NCI-H1092 (cell line): ENCODE measurements around the gene URAD.
A peak's percentile ranks its signal among the peaks of the same experiment; 100 is the strongest.

Experiments used
- DNase-seq: peaks from one replicate; lab custom pipeline; 2025; lab: John Stamatoyannopoulos, UW

Gene URAD

GRCh38 chr13:27956576-27957300 is 31.8 kb downstream of the URAD start:
- no peak for DNase-seq

GRCh38 chr13:27955014-27955591 is 33.4 kb downstream of the URAD start:
- no peak for DNase-seq

- DNase-seq: no peak
These were observed 34.1 kb downstream of the URAD start for GRCh38 chr13:27954406-27954851.

GRCh38 chr13:27953676-27954405 is 34.7 kb downstream of the URAD start:
- DNase-seq: peak; percentile 76

- no peak for DNase-seq
These were observed 35.4 kb downstream of the URAD start for GRCh38 chr13:27952876-27953675.

- no peak for DNase-seq
These were observed 45.5 kb downstream of the URAD start for GRCh38 chr13:27942972-27943371.

- no peak for DNase-seq
These were observed 54.7 kb downstream of the URAD start for GRCh38 chr13:27933580-27934328.

- DNase-seq: no peak
These were observed 55.4 kb downstream of the URAD start for GRCh38 chr13:27933118-27933517.

- no peak for DNase-seq
These were observed 58.6 kb downstream of the URAD start for GRCh38 chr13:27929868-27930267.

- no peak for DNase-seq
These were observed 59.4 kb downstream of the URAD start for GRCh38 chr13:27928805-27929753.

GRCh38 chr13:27928353-27928804 is 60.1 kb downstream of the URAD start:
- DNase-seq: no peak
